Measurements from ENCODE around the gene DPP3.

DPP3 gene

DNA sequence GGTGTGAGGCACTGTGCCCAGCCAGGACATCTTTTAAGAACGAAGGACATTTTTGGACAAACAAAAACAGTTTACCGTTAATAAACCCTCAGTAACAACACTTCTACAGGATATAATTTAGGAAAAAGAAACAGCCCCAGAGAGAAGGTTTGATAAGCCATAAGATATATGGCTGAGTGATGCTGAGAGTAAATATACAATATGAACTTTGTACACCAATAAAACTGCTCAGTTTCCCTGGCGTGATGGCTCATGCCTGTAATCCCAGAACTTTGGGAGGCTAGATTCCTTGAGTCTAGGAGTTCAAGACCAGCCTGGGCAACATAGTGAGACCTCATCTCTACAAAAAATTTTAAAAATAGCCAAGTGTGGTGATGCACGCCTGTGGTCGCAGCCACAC is 18.3 kb downstream of the DPP3 start:
- no peak for DNase-seq (ENCODE audit: extremely low spot score)
- ChIA-PET CTCF (no interaction called here), POLR2A (no interaction called here)
- TF ChIP-seq, protein P1, sequence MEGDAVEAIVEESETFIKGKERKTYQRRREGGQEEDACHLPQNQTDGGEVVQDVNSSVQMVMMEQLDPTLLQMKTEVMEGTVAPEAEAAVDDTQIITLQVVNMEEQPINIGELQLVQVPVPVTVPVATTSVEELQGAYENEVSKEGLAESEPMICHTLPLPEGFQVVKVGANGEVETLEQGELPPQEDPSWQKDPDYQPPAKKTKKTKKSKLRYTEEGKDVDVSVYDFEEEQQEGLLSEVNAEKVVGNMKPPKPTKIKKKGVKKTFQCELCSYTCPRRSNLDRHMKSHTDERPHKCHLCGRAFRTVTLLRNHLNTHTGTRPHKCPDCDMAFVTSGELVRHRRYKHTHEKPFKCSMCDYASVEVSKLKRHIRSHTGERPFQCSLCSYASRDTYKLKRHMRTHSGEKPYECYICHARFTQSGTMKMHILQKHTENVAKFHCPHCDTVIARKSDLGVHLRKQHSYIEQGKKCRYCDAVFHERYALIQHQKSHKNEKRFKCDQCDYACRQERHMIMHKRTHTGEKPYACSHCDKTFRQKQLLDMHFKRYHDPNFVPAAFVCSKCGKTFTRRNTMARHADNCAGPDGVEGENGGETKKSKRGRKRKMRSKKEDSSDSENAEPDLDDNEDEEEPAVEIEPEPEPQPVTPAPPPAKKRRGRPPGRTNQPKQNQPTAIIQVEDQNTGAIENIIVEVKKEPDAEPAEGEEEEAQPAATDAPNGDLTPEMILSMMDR (IDR thresholded peaks at IDR 0.05; ENCODE audit: control extremely low read depth, extremely low read depth, low read depth, missing control alignments), result no peak

DNA sequence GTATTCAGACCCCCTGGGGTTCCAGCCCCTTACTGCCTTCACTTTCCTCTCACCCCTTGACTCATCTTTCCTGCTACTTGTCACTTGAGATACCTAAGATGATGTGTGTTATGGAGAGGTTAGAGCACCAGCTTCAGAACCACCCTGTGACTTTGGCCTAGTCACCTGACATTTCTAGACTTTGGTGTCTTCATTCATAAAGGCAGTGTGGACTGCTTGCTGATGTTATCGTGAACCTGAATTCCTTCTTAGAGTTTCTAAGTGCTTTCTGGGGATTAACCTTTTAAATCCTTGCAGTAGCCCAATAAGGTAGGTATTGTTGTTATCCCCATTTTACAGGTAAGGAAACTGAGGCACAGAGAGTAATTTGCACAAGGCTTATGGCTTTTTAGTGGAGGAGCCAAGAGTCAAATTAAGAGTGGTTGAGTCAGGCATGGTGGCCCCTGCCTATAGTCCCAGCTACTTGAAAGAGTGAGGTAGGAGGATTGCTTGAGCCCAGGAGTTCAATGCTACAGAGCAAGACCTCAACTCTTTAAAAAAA is 25.1 kb downstream of the DPP3 start:
- CTCF ChIA-PET, result no interaction called here
- DNase-seq (ENCODE audit: extremely low spot score), result no peak
- TF ChIP-seq, protein P1 (IDR thresholded peaks at IDR 0.05; ENCODE audit: control extremely low read depth, extremely low read depth, low read depth, missing control alignments), result no peak
- POLR2A ChIA-PET, result no interaction called here

DNA sequence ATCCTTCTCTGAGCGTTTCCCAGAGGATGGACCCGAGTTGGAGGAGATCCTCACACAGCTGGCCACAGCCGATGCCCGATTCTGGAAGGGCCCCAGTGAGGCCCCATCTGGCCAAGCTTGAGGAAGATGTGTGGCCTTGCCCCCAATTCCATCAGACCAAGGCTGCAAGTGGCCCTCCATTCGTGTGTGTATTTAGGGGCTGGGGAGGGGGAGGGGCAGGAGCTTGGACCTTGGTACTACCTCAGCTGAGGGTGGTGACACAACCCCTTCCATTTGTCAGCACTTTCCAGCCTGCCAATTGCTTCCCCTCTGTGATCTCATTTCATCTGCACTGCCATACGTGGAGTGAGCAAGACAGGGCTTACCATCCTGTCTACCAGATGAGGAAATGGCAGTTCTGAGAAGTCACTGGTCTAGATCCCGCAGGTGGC is 28.9 kb downstream of the DPP3 start:
- ChIA-PET POLR2A (no interaction called here), CTCF (interaction anchor here (1.1 to 1.9 kb wide), 4 partner anchors 23 to 169 kb away, joined by 3 to 7 read pairs (median 4); partner anchors contain the start of gene RBM4B)
- TF ChIP-seq, protein P1 (IDR thresholded peaks at IDR 0.05; ENCODE audit: control extremely low read depth, extremely low read depth, low read depth, missing control alignments), result no peak
- DNase-seq (ENCODE audit: extremely low spot score), result no peak

DNA sequence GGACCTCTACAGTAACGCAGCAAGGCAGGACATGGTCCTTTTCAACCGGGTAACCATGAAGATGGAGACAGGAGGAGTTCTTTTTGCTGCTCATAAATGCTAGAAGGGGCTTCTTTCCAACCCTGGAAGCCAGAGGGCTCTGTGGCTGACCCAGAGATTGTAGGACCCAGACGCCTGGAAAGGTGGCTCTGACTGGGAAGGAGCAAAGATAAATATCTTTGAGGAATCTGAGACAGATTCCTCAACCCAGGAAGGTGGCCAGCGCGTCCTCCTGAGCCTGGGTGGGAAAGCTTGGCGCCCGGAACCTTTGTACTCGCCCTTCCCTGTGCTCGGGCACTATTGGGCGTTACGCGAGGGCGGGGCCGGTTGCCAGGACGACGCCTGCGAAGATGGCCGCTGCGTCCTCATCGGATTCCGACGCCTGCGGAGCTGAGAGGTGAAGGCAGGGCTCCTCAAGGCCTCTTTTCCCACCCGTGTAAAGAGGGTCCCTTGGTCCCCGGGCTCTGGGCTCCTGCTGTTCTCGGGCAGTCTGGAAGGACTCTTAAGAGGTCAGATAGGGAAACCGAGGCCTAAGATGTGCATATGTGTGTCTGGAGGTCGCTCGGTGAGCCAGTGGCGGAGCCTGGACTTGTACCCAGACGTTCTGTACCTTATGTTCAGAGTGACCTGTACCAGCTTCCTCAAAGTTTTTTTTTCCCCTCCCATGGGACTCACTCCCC is 30.2 kb downstream of the DPP3 start, which contains the start of gene BBS1:
BBS1 (plus strand) TSS at position 365 of the 719 bp plus-strand sequence; CDS start at position 390, 25 bp downstream.
- ChIA-PET POLR2A (no interaction called here), CTCF (interaction anchor here (0.9 to 1.9 kb wide), 6 partner anchors 20 to 168 kb away, joined by 3 to 7 read pairs (median 3); partner anchors contain the start of genes DPP3 and RBM4B)
- peak; percentile 91 for DNase-seq (ENCODE audit: extremely low spot score)
- TF ChIP-seq, protein P1 (IDR thresholded peaks at IDR 0.05; ENCODE audit: control extremely low read depth, extremely low read depth, low read depth, missing control alignments), result no peak

DNA sequence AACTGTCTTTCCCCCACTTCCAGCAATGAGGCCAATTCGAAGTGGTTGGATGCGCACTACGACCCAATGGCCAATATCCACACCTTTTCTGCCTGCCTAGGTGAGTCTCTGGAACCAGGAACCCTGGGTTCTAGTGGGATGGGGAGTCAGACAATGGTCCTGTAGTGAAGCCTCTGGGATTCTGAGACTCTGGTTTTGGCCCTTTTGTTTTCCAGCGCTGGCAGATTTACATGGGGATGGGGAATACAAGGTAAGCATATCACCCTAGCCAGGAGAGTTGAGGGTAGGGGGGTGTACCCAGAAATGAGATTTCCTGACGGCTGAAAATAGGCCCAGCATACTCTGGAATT is 30.7 kb downstream of the DPP3 start:
- ChIA-PET CTCF (interaction anchor here (0.9 to 1.9 kb wide), 5 partner anchors 20 to 167 kb away, joined by 3 to 7 read pairs (median 3); partner anchors contain the start of genes DPP3 and RBM4B), POLR2A (no interaction called here)

DNA sequence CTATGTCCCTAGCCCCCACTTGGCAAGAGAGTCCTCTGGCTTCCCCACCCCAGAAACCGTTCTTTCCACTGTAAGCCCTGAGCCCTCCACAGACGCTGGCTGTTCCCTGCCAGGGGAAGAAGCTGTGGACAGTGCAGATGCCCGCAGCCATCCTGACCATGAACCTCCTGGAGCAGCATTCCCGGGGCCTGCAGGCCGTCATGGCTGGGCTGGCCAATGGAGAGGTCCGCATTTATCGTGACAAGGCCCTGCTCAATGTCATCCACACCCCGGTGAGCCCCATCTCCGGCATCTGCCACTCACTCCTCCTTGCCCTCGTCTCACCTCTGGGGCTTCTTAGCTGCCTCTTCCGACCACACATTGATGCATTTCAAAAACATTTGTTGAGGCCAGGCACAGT is 43.4 kb downstream of the DPP3 start:
- POLR2A ChIA-PET, result no interaction called here
- DNase-seq (ENCODE audit: extremely low spot score), result no peak
- TF ChIP-seq, protein P1 (IDR thresholded peaks at IDR 0.05; ENCODE audit: control extremely low read depth, extremely low read depth, low read depth, missing control alignments), result no peak
- CTCF ChIA-PET, result no interaction called here

More for the DNA sequence above, 30.7 kb downstream of the DPP3 start:
- DNase-seq (ENCODE audit: extremely low spot score), result no peak
- TF ChIP-seq, protein P1 (IDR thresholded peaks at IDR 0.05; ENCODE audit: control extremely low read depth, extremely low read depth, low read depth, missing control alignments), result no peak
